ENCODE results near the gene NAV3.

- TF ChIP-seq CTCF (IDR thresholded peaks at IDR 0.05) (no peak), POLR2A (IDR thresholded peaks at IDR 0.05) (no peak), POLR2AphosphoS5 (IDR thresholded peaks at IDR 0.05) (no peak)
Measured at GRCh38 chr12:78176643-78177042, 345.9 kb downstream of the NAV3 start.

Measured in prostate gland (tissue), 2 donors.